ENCODE data around the gene MRPL38.

DNA sequence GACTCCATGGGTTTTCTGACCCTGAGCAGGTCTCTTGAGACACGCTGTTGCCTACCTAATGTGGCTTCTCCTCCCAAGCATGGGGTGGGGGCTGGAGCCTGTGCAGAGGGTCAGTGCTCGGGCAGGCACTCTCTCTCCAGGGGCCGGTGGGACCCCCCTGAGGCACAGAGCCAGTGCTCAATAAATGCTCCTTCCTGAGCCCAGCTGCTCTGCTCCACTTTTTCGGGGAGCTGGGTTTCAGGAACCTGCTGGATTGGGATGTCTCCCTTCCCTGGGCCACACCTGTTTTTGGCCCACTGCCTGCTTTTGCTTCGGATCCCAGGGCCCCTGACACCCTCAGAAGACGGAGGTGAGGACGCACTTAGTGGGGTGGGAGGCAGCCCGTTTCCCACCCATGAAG, 6.6 kb downstream of the MRPL38 start:
- TF ChIP-seq, protein P1, sequence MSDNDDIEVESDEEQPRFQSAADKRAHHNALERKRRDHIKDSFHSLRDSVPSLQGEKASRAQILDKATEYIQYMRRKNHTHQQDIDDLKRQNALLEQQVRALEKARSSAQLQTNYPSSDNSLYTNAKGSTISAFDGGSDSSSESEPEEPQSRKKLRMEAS (IDR thresholded peaks at IDR 0.05), result no peak
- no peak for TF ChIP-seq TEAD4 (IDR thresholded peaks at IDR 0.05)
- TF ChIP-seq EGR1 (IDR thresholded peaks at IDR 0.05), result no peak
- no peak for TF ChIP-seq RAD21 (IDR thresholded peaks at IDR 0.05; ENCODE audit: low read depth)
- TF ChIP-seq, protein P2, sequence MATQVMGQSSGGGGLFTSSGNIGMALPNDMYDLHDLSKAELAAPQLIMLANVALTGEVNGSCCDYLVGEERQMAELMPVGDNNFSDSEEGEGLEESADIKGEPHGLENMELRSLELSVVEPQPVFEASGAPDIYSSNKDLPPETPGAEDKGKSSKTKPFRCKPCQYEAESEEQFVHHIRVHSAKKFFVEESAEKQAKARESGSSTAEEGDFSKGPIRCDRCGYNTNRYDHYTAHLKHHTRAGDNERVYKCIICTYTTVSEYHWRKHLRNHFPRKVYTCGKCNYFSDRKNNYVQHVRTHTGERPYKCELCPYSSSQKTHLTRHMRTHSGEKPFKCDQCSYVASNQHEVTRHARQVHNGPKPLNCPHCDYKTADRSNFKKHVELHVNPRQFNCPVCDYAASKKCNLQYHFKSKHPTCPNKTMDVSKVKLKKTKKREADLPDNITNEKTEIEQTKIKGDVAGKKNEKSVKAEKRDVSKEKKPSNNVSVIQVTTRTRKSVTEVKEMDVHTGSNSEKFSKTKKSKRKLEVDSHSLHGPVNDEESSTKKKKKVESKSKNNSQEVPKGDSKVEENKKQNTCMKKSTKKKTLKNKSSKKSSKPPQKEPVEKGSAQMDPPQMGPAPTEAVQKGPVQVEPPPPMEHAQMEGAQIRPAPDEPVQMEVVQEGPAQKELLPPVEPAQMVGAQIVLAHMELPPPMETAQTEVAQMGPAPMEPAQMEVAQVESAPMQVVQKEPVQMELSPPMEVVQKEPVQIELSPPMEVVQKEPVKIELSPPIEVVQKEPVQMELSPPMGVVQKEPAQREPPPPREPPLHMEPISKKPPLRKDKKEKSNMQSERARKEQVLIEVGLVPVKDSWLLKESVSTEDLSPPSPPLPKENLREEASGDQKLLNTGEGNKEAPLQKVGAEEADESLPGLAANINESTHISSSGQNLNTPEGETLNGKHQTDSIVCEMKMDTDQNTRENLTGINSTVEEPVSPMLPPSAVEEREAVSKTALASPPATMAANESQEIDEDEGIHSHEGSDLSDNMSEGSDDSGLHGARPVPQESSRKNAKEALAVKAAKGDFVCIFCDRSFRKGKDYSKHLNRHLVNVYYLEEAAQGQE (IDR thresholded peaks at IDR 0.05; ENCODE audit: low read depth), result no peak
- TF ChIP-seq YY1 (IDR thresholded peaks at IDR 0.05; ENCODE audit: low read depth), result no peak
- TF ChIP-seq, protein P3, sequence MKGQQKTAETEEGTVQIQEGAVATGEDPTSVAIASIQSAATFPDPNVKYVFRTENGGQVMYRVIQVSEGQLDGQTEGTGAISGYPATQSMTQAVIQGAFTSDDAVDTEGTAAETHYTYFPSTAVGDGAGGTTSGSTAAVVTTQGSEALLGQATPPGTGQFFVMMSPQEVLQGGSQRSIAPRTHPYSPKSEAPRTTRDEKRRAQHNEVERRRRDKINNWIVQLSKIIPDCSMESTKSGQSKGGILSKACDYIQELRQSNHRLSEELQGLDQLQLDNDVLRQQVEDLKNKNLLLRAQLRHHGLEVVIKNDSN (IDR thresholded peaks at IDR 0.05), result no peak
- TF ChIP-seq FOXM1 (IDR thresholded peaks at IDR 0.05; ENCODE audit: borderline replicate concordance, low read depth), result no peak
- no peak for TF ChIP-seq EP300 (IDR thresholded peaks at IDR 0.05; ENCODE audit: borderline replicate concordance)
- no peak for TF ChIP-seq CEBPB (IDR thresholded peaks at IDR 0.05)
- no peak for TF ChIP-seq CREB1 (IDR thresholded peaks at IDR 0.05; ENCODE audit: low read depth)
- no peak for TF ChIP-seq ZBTB7A (IDR thresholded peaks at IDR 0.05; ENCODE audit: low read depth)
- no peak for TF ChIP-seq NFIC (IDR thresholded peaks at IDR 0.05)
